ENCODE results near the gene LIPT2. TPM values are rescaled to one million over a fixed set of nuclear protein-coding genes. Genes with fewer than 3 reads are reported as not detected.

Gene LIPT2
- total and polyA plus RNA-seq, 2 donors (not counting 1 experiment from before 2014, with no cell fraction given), result 6.5 to 8.3 TPM

DNA sequence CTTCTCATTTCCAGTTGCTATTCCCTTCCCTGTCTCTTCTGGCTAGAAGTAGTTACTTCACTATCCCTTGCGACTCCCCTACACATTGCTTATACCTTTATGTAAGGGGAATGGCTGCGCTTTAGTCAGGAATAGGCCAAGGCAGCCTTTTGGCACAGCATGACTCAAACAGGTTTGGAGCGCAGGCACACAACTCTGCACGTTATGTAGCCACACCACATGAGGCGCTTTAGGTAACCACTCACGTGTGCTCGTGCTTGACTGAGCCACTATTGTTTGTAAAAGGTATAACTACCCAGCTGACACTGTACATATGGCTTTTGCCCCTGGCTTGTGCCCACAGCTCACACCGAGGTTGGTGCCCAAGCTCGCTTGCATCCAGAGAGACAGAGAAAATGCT lies 46.7 kb upstream of the LIPT2 start:
- 95% methylated on average over 8 of the region's 9 CpGs for WGBS (ENCODE audit: insufficient coverage)
- Histone ChIP-seq H3K27ac (ENCODE audit: low read length in 2 of 2) (no peak overlapping the region), H4K20me1 (ENCODE audit: control insufficient read depth, insufficient read depth, low read length, poor library complexity, severe bottlenecking) (no peaks in the 10 kb centered on the region), H3K36me3 (replicated peaks in 1 of 2; ENCODE audit: control extremely low read depth in 1 of 2, control insufficient read depth in 1 of 2, extremely low read depth in 1 of 2, insufficient read depth in 2 of 2, low read length in 1 of 2) (no peaks in the 10 kb centered on the region), H3K9me3 (ENCODE audit: control extremely low read depth in 1 of 3, control insufficient read depth in 2 of 3, insufficient read depth in 1 of 3, low read length in 2 of 3) (peaks cover 1 to 48% (median 15%) of the 10 kb centered on the region in 3 donors), H3K79me2 (ENCODE audit: control insufficient read depth, insufficient read depth, low read length) (no peaks in the 10 kb centered on the region), H3K9ac (ENCODE audit: low read length) (no peak overlapping the region), H3K4me2 (replicated peaks; ENCODE audit: low read depth, low read length, poor library complexity, severe bottlenecking) (no peak overlapping the region), H3K27me3 (replicated peaks in 1 of 4; ENCODE audit: control extremely low read depth in 1 of 4, control insufficient read depth in 3 of 4, insufficient read depth in 4 of 4, low read length in 3 of 4) (peaks cover 0 to 3% (median 0%) of the 10 kb centered on the region in 4 experiments), H3K4me1 (ENCODE audit: control insufficient read depth in 2 of 2, insufficient read depth in 2 of 2, low read length in 2 of 2) (no peaks in the 10 kb centered on the region), H2AFZ (ENCODE audit: insufficient read depth, low read depth, low read length, poor library complexity, severe bottlenecking) (no peak overlapping the region), H3K4me3 (ENCODE audit: control extremely low read depth in 1 of 5, extremely low read depth in 1 of 5, insufficient read depth in 1 of 5, low read depth in 2 of 5, low read length in 4 of 5) (no peak overlapping the region)
- intact Hi-C loops (cut with micrococcal nuclease), result no loop called here
- peaks cover 3% of the 10 kb centered on the region for H3K27me3 Mint-ChIP-seq
- no peaks in the 10 kb centered on the region for H3K4me1 Mint-ChIP-seq
- TF ChIP-seq EZH2 (IDR thresholded peaks at IDR 0.05; ENCODE audit: borderline replicate concordance, insufficient read depth, low read depth, low read length, poor library complexity, severe bottlenecking), result no peak
- TF ChIP-seq, protein P1, sequence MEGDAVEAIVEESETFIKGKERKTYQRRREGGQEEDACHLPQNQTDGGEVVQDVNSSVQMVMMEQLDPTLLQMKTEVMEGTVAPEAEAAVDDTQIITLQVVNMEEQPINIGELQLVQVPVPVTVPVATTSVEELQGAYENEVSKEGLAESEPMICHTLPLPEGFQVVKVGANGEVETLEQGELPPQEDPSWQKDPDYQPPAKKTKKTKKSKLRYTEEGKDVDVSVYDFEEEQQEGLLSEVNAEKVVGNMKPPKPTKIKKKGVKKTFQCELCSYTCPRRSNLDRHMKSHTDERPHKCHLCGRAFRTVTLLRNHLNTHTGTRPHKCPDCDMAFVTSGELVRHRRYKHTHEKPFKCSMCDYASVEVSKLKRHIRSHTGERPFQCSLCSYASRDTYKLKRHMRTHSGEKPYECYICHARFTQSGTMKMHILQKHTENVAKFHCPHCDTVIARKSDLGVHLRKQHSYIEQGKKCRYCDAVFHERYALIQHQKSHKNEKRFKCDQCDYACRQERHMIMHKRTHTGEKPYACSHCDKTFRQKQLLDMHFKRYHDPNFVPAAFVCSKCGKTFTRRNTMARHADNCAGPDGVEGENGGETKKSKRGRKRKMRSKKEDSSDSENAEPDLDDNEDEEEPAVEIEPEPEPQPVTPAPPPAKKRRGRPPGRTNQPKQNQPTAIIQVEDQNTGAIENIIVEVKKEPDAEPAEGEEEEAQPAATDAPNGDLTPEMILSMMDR (IDR thresholded peaks at IDR 0.05), result no peak
- ATAC-seq (ENCODE audit: low read depth), result no peak
- POLR2A ChIA-PET, result no interaction called here
- CTCF ChIA-PET, result no interaction called here
- H3K27ac Mint-ChIP-seq, result no peak overlapping the region
- H3K9me3 Mint-ChIP-seq (ENCODE audit: insufficient read depth), result peaks cover 15% of the 10 kb centered on the region
- no peak for DNase-seq
- H3K4me3 Mint-ChIP-seq, result no peak overlapping the region

DNA sequence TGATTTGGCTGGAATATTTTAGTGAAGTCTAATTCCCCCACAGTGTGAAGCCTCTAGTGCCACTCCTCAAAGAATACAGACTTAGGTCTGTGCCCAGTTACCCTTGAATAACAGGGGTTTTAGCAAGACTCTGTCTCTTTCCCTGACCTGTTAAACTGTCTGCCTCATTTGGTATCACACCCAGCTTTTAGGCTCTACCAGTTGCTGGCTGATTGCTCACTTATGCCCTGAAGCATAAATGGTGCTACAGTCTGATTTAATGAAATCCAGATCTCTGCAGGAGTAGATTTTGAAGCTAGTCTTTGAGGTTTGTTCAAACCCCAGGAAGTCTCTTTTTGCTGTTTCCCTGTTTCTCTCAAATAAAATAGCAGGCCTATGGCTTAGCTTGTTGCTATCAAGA lies 45.2 kb upstream of the LIPT2 start:
- peaks cover 4% of the 10 kb centered on the region for H3K4me1 Mint-ChIP-seq
- no peaks in the 10 kb centered on the region for H3K79me2 ChIP-seq (ENCODE audit: control insufficient read depth, insufficient read depth, low read length)
- no peak overlapping the region for H3K27ac Mint-ChIP-seq
- no peak overlapping the region for H3K4me2 ChIP-seq (replicated peaks; ENCODE audit: low read depth, low read length, poor library complexity, severe bottlenecking)
- no peak overlapping the region for H3K27ac ChIP-seq (ENCODE audit: low read length in 2 of 2)
- intact Hi-C loops (cut with micrococcal nuclease), result no loop called here
- no peaks in the 10 kb centered on the region for H4K20me1 ChIP-seq (ENCODE audit: control insufficient read depth, insufficient read depth, low read length, poor library complexity, severe bottlenecking)
- no peak overlapping the region for H2AFZ ChIP-seq (ENCODE audit: insufficient read depth, low read depth, low read length, poor library complexity, severe bottlenecking)
- no peaks in the 10 kb centered on the region for H3K4me1 ChIP-seq (ENCODE audit: control insufficient read depth in 2 of 2, insufficient read depth in 2 of 2, low read length in 2 of 2)
- DNase-seq, result no peak
- peaks cover 10% of the 10 kb centered on the region for H3K9me3 Mint-ChIP-seq (ENCODE audit: insufficient read depth)
- POLR2A ChIA-PET, result no interaction called here
- CTCF ChIA-PET, result no interaction called here
- peaks cover 0 to 3% (median 0%) of the 10 kb centered on the region in 4 experiments for H3K27me3 ChIP-seq (replicated peaks in 1 of 4; ENCODE audit: control extremely low read depth in 1 of 4, control insufficient read depth in 3 of 4, insufficient read depth in 4 of 4, low read length in 3 of 4)
- H3K4me3 Mint-ChIP-seq, result no peak overlapping the region
- no peaks in the 10 kb centered on the region for H3K27me3 Mint-ChIP-seq
- H3K36me3 ChIP-seq (replicated peaks in 1 of 2; ENCODE audit: control extremely low read depth in 1 of 2, control insufficient read depth in 1 of 2, extremely low read depth in 1 of 2, insufficient read depth in 2 of 2, low read length in 1 of 2), result no peaks in the 10 kb centered on the region
- no peak for ATAC-seq (ENCODE audit: low read depth)
- peaks cover 1 to 38% (median 9%) of the 10 kb centered on the region in 3 donors for H3K9me3 ChIP-seq (ENCODE audit: control extremely low read depth in 1 of 3, control insufficient read depth in 2 of 3, insufficient read depth in 1 of 3, low read length in 2 of 3)
- no peak overlapping the region for H3K9ac ChIP-seq (ENCODE audit: low read length)
- no peak for TF ChIP-seq EZH2 (IDR thresholded peaks at IDR 0.05; ENCODE audit: borderline replicate concordance, insufficient read depth, low read depth, low read length, poor library complexity, severe bottlenecking)
- TF ChIP-seq, protein P1 (IDR thresholded peaks at IDR 0.05), result no peak
- H3K4me3 ChIP-seq (ENCODE audit: control extremely low read depth in 1 of 5, extremely low read depth in 1 of 5, insufficient read depth in 1 of 5, low read depth in 2 of 5, low read length in 4 of 5), result no peak overlapping the region
